ENCODE data around the gene TRABD2A.

The TRABD2A gene

DNA sequence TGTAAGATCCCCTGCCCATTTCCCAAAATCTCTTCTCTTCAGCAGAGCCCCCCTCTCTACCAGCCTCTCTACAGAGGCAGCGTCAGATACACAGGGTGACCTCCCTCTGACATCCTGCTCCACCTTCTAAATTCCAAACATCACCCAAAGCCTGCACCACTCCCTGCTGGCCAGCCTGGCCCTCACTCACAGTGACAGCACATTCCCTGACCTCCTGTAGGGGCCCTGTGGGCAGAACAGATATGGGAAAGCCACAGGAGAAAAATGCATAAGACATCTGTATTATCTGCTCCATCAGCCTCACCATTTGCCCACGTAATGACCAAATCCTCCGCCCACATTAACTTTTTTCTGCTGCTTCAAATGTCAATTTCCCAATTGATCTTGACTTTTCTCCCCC lies 40.6 kb downstream of the TRABD2A start:
- H3K9me3 ChIP-seq (ENCODE audit: control insufficient read depth in 2 of 2, low read length in 2 of 2): peaks cover 0 to 2% of the 10 kb centered on the region in 2 donors
- no peaks in the 10 kb centered on the region for H3K4me1 ChIP-seq (ENCODE audit: control insufficient read depth in 2 of 2, insufficient read depth in 2 of 2, low read length in 2 of 2)
- no peak overlapping the region for H3K4me3 ChIP-seq (ENCODE audit: low read length in 2 of 2)
- no peaks in the 10 kb centered on the region for H3K27me3 ChIP-seq (ENCODE audit: control insufficient read depth in 2 of 2, insufficient read depth in 2 of 2, low read length in 2 of 2)
- peaks cover 19 to 28% of the 10 kb centered on the region in 2 donors for H3K36me3 ChIP-seq (ENCODE audit: control insufficient read depth in 2 of 2, insufficient read depth in 2 of 2, low read length in 2 of 2)
- no peak overlapping the region for H3K9ac ChIP-seq (ENCODE audit: low read depth in 1 of 2, low read length in 2 of 2)
- no peak overlapping the region for H3K27ac ChIP-seq (ENCODE audit: low read depth in 2 of 2, low read length in 2 of 2)

DNA sequence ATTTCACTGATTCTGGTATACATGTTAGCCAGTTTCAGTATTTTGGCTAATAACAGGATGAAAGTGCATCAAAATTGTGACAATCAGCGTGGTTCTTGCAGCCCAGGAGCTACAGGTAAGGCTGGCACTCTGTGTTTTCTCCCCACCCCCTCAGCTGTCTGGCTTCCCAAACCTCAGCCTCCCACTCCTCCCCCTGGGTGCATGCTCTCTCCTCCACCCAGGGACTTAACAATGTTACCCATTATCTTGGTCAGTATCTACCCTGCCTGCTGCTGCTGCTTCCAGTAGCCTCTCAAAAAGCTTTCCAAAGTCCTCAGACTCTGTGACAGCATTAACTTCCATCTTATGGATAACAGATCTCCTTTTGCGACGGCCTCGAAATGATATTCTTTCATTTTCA lies 41.0 kb downstream of the TRABD2A start:
- H3K9ac ChIP-seq (ENCODE audit: low read depth in 1 of 2, low read length in 2 of 2): no peak overlapping the region
- H3K27me3 ChIP-seq (ENCODE audit: control insufficient read depth in 2 of 2, insufficient read depth in 2 of 2, low read length in 2 of 2): no peaks in the 10 kb centered on the region
- no peaks in the 10 kb centered on the region for H3K4me1 ChIP-seq (ENCODE audit: control insufficient read depth in 2 of 2, insufficient read depth in 2 of 2, low read length in 2 of 2)
- H3K36me3 ChIP-seq (ENCODE audit: control insufficient read depth in 2 of 2, insufficient read depth in 2 of 2, low read length in 2 of 2): peaks cover 19 to 28% of the 10 kb centered on the region in 2 donors
- no peak overlapping the region for H3K27ac ChIP-seq (ENCODE audit: low read depth in 2 of 2, low read length in 2 of 2)
- H3K4me3 ChIP-seq (ENCODE audit: low read length in 2 of 2): no peak overlapping the region
- H3K9me3 ChIP-seq (ENCODE audit: control insufficient read depth in 2 of 2, low read length in 2 of 2): peaks cover 0 to 2% of the 10 kb centered on the region in 2 donors

DNA sequence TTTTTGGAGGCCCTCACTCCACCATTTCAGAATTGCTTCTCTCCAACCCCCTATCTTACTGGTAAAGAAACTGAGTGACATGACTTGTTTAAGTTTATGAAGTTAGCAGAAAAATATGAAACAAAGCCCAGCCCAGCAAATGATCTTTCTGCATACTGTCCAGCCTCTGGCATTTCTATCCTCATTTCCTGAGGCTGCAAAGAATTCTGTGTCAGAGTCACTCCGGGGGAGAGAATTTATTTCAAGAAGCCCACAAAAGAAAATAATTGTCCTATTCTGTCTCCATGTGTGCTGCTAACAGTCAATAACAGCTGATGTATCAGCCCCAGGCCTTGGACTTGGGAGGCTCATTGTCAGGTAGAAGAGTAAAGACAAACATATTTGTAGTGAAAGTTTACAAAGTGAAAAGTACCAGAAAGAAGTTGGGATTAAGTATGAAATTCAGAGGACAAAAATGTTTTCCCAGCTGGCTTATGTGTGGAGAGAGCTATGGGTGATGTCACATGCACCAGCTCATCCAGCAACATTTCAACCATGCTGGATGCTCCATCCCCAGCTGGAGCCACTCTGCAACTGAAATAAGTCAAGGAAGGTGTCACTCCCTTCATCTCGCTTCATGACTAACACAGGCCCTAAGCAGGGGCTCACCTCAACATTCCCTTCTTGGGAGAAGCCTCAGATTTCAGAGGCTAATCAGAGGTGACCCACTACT lies 42.3 kb downstream of the TRABD2A start:
- H3K27me3 ChIP-seq (ENCODE audit: control insufficient read depth in 2 of 2, insufficient read depth in 2 of 2, low read length in 2 of 2): no peaks in the 10 kb centered on the region
- H3K4me1 ChIP-seq (ENCODE audit: control insufficient read depth in 2 of 2, insufficient read depth in 2 of 2, low read length in 2 of 2): peaks cover 0 to 4% of the 10 kb centered on the region in 2 donors
- no peak overlapping the region for H3K9ac ChIP-seq (ENCODE audit: low read depth in 1 of 2, low read length in 2 of 2)
- H3K36me3 ChIP-seq (ENCODE audit: control insufficient read depth in 2 of 2, insufficient read depth in 2 of 2, low read length in 2 of 2): peaks cover 19 to 32% of the 10 kb centered on the region in 2 donors
- peaks cover 0 to 2% of the 10 kb centered on the region in 2 donors for H3K9me3 ChIP-seq (ENCODE audit: control insufficient read depth in 2 of 2, low read length in 2 of 2)
- H3K4me3 ChIP-seq (ENCODE audit: low read length in 2 of 2): no peak overlapping the region
- H3K27ac ChIP-seq (ENCODE audit: low read depth in 2 of 2, low read length in 2 of 2): no peak overlapping the region

DNA sequence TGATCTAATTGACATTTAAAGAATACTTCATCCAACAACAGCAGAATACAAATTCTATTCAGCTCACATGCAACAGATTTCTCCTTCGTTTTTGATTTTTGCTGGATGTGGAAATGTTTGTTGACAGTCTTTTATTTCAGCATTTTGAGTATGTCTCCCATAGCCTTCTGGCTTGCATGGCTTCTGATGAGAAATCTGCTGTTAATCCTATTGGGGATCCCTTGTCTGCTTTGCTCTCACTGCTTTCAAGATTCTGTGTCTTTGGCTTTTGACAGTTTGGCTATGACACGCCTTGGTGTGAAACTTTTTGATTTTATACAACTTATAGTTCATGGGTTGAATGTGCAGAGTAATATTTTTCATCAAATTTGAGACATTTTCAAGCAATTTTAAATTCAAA lies 44.7 kb downstream of the TRABD2A start:
- Histone ChIP-seq H3K27ac (ENCODE audit: low read depth in 2 of 2, low read length in 2 of 2) (no peak overlapping the region), H3K4me3 (ENCODE audit: low read length in 2 of 2) (no peak overlapping the region), H3K9ac (ENCODE audit: low read depth in 1 of 2, low read length in 2 of 2) (no peak overlapping the region), H3K27me3 (ENCODE audit: control insufficient read depth in 2 of 2, insufficient read depth in 2 of 2, low read length in 2 of 2) (no peaks in the 10 kb centered on the region), H3K36me3 (ENCODE audit: control insufficient read depth in 2 of 2, insufficient read depth in 2 of 2, low read length in 2 of 2) (peaks cover 20 to 34% of the 10 kb centered on the region in 2 donors), H3K9me3 (ENCODE audit: control insufficient read depth in 2 of 2, low read length in 2 of 2) (peaks cover 0 to 2% of the 10 kb centered on the region in 2 donors), H3K4me1 (ENCODE audit: control insufficient read depth in 2 of 2, insufficient read depth in 2 of 2, low read length in 2 of 2) (peaks cover 0 to 4% of the 10 kb centered on the region in 2 donors)

DNA sequence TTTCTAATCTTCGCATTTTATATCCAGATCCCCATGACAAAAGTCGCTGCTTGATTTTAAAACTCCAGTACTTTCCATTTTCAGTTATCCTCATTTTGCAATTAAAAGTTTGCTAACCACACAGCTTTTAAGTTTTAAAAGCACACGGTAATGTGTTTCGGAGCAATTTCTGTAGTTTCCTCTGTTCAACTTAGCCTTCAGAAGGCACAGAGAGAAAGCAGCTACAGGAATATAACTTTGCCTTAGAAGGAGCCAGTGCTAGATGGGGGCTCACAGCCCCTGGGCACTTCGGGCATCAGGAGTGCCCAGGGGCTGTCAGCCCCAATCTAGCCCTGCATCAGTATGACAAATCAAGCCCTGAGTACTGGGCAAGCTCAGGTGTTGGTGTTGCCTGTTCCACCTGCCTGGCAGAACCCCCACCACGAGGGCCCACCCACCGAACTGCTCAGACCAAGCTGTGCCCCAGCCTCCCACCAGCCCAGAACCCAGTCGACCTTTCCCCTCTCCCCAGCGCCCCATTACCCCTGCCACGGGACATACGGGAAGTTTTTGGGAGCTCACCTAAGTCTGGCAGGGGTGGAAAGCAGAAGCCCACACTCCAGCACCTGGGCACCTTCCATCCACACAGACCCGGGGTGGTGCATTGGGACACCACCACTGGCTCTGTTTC lies 47.3 kb downstream of the TRABD2A start:
- Histone ChIP-seq H3K9ac (ENCODE audit: low read depth in 1 of 2, low read length in 2 of 2) (no peak overlapping the region), H3K27ac (ENCODE audit: low read depth in 2 of 2, low read length in 2 of 2) (peak overlapping the region in 1 of 2 donors; percentile 61), H3K4me1 (ENCODE audit: control insufficient read depth in 2 of 2, insufficient read depth in 2 of 2, low read length in 2 of 2) (peaks cover 0 to 4% of the 10 kb centered on the region in 2 donors), H3K4me3 (ENCODE audit: low read length in 2 of 2) (no peak overlapping the region), H3K9me3 (ENCODE audit: control insufficient read depth in 2 of 2, low read length in 2 of 2) (peaks cover 0 to 2% of the 10 kb centered on the region in 2 donors), H3K27me3 (ENCODE audit: control insufficient read depth in 2 of 2, insufficient read depth in 2 of 2, low read length in 2 of 2) (no peaks in the 10 kb centered on the region), H3K36me3 (ENCODE audit: control insufficient read depth in 2 of 2, insufficient read depth in 2 of 2, low read length in 2 of 2) (peaks cover 21 to 22% of the 10 kb centered on the region in 2 donors)

DNA sequence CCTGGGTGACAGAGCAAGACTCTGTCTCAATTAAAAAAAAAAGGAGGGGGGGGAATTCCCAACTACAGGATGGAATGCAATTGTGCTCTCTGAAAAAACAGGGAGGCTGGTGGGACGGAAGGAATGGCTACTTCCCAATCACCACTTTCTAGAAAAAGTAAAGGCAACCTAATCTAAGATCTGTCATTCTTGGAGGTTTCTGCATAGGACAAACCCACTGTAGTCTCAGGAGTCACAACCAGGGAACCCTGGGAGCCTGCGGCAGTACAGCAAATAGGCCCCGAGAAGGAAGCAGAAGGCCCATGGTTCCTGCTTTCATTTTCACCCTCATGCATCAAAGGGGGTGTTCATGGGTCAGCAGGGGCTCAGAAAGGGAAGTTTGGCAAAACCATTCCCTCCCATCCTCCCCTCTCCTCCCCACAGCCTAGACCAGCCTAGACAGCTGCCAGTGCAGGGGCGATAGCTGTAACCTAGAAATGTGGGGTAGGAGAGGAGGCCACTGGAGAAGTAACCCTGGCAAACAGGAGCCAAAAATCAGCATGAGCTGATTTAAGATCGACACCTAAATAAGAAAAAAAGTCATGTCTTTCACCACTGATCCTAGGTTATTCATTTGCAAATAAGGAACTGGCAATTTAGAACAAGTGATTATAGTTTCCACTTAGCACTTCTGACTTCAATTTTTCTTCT lies 48.0 kb downstream of the TRABD2A start:
- H3K9ac ChIP-seq (ENCODE audit: low read depth in 1 of 2, low read length in 2 of 2): no peak overlapping the region
- H3K27me3 ChIP-seq (ENCODE audit: control insufficient read depth in 2 of 2, insufficient read depth in 2 of 2, low read length in 2 of 2): no peaks in the 10 kb centered on the region
- H3K27ac ChIP-seq (ENCODE audit: low read depth in 2 of 2, low read length in 2 of 2): peak overlapping the region in 1 of 2 donors; percentile 44
- peaks cover 0 to 4% of the 10 kb centered on the region in 2 donors for H3K4me1 ChIP-seq (ENCODE audit: control insufficient read depth in 2 of 2, insufficient read depth in 2 of 2, low read length in 2 of 2)
- peaks cover 16 to 18% of the 10 kb centered on the region in 2 donors for H3K36me3 ChIP-seq (ENCODE audit: control insufficient read depth in 2 of 2, insufficient read depth in 2 of 2, low read length in 2 of 2)
- peak overlapping the region in 1 of 2 donors; percentile 32 for H3K4me3 ChIP-seq (ENCODE audit: low read length in 2 of 2)
- H3K9me3 ChIP-seq (ENCODE audit: control insufficient read depth in 2 of 2, low read length in 2 of 2): peaks cover 0 to 2% of the 10 kb centered on the region in 2 donors

DNA sequence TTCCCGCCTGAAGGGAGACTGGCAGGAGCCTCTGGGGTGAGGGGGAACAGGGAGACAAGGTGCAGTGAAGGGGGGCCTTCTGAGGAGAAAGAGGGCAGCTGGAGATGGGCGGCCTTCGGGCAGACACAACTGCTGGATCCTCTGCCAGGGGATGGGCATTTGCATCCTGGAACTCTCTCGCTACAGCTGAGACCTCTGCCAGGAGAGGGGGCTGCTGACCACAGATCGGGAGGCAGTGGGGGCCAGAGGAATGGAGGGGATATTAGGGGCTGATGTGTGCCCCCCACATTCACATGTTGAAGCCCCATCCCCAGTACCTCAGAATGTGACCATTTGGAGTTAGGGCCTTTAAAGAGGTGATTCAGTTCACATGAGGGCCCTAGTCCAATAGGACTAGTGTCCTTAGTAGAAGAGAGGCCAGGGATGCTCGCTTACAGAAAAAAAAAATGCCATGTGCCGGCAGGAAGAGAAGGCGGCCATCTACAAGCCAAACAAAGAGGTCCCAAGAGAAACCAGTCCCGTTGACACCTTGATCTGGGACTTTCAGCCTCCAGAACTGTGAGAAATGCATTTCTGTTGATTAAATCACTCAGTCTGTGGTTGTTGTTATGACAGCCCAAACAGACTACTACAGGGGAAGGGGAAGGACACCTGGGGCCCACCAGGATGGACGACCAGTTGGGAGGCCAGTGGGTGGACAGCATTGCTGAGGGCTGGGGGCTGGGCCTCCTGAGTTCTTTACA lies 50.0 kb downstream of the TRABD2A start:
- H3K36me3 ChIP-seq (ENCODE audit: control insufficient read depth in 2 of 2, insufficient read depth in 2 of 2, low read length in 2 of 2): peaks cover 12 to 13% of the 10 kb centered on the region in 2 donors
- no peaks in the 10 kb centered on the region for H3K27me3 ChIP-seq (ENCODE audit: control insufficient read depth in 2 of 2, insufficient read depth in 2 of 2, low read length in 2 of 2)
- H3K4me3 ChIP-seq (ENCODE audit: low read length in 2 of 2): no peak overlapping the region
- H3K9me3 ChIP-seq (ENCODE audit: control insufficient read depth in 2 of 2, low read length in 2 of 2): no peaks in the 10 kb centered on the region
- H3K4me1 ChIP-seq (ENCODE audit: control insufficient read depth in 2 of 2, insufficient read depth in 2 of 2, low read length in 2 of 2): peaks cover 0 to 4% of the 10 kb centered on the region in 2 donors
- no peak overlapping the region for H3K9ac ChIP-seq (ENCODE audit: low read depth in 1 of 2, low read length in 2 of 2)
- H3K27ac ChIP-seq (ENCODE audit: low read depth in 2 of 2, low read length in 2 of 2): peak overlapping the region in 1 of 2 donors; percentile 23

DNA sequence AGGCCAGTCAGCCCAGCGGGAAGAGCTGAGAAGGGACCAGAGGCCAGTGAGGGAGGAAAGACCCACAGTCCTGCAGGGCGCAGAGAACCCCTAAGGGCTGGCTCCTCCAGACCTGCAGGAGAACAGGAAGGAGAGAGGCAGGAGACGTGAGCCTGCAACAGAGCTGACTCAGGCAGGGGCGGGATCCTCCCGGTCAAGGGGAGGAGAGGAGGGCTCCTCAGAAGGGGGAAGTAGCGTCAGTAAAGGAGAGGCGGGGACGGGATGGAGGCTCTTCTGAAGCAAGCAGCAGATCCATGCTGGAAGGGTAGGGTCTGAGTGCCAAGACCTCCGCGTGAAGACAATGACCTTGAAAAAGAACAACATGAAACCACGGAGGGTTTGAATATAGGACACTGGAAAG lies 50.8 kb downstream of the TRABD2A start:
- Histone ChIP-seq H3K9me3 (ENCODE audit: control insufficient read depth in 2 of 2, low read length in 2 of 2) (no peaks in the 10 kb centered on the region), H3K27ac (ENCODE audit: low read depth in 2 of 2, low read length in 2 of 2) (no peak overlapping the region), H3K27me3 (ENCODE audit: control insufficient read depth in 2 of 2, insufficient read depth in 2 of 2, low read length in 2 of 2) (no peaks in the 10 kb centered on the region), H3K4me3 (ENCODE audit: low read length in 2 of 2) (no peak overlapping the region), H3K9ac (ENCODE audit: low read depth in 1 of 2, low read length in 2 of 2) (no peak overlapping the region), H3K4me1 (ENCODE audit: control insufficient read depth in 2 of 2, insufficient read depth in 2 of 2, low read length in 2 of 2) (peaks cover 0 to 4% of the 10 kb centered on the region in 2 donors), H3K36me3 (ENCODE audit: control insufficient read depth in 2 of 2, insufficient read depth in 2 of 2, low read length in 2 of 2) (peaks cover 11 to 12% of the 10 kb centered on the region in 2 donors)

DNA sequence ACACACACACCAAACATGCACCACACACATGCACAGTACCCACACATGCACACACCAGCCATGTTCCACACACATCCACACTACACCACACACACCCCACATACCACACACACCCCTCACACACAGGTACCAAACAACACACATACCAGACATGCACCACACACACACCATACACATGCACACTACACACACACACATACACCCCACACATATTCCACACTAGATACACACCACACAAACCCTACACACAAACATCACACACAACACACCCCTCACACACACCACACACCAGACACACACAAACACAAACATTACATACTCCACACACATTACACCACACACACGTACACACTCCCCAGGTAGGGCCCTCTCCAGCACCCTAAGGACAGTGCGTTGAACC lies 51.2 kb downstream of the TRABD2A start:
- peaks cover 11 to 12% of the 10 kb centered on the region in 2 donors for H3K36me3 ChIP-seq (ENCODE audit: control insufficient read depth in 2 of 2, insufficient read depth in 2 of 2, low read length in 2 of 2)
- no peaks in the 10 kb centered on the region for H3K27me3 ChIP-seq (ENCODE audit: control insufficient read depth in 2 of 2, insufficient read depth in 2 of 2, low read length in 2 of 2)
- H3K4me1 ChIP-seq (ENCODE audit: control insufficient read depth in 2 of 2, insufficient read depth in 2 of 2, low read length in 2 of 2): peaks cover 0 to 4% of the 10 kb centered on the region in 2 donors
- no peak overlapping the region for H3K9ac ChIP-seq (ENCODE audit: low read depth in 1 of 2, low read length in 2 of 2)
- H3K9me3 ChIP-seq (ENCODE audit: control insufficient read depth in 2 of 2, low read length in 2 of 2): no peaks in the 10 kb centered on the region
- no peak overlapping the region for H3K4me3 ChIP-seq (ENCODE audit: low read length in 2 of 2)
- H3K27ac ChIP-seq (ENCODE audit: low read depth in 2 of 2, low read length in 2 of 2): no peak overlapping the region
